HepG2 (cell line): ENCODE measurements around the gene OR13J1. TPM values are rescaled to one million over a fixed set of nuclear protein-coding genes. Genes with fewer than 3 reads are reported as not detected.
A peak's percentile ranks its signal among the peaks of the same experiment; 100 is the strongest.

ENCODE experiments used
- FOXP1 ChIP-seq, 2 experiments: fragments of 450-650 bp in 1 of 2; IDR thresholded peaks; 2 replicates each; pipeline ENCODE4 v1.6.1; 2017 to 2018; ENCODE audit warnings: antibody characterized with exemption in 1 of 2
- JARID2 ChIP-seq: sonication (generic); formaldehyde crosslinking; IDR thresholded peaks from 2 replicates; pipeline ENCODE4 v1.8.1; 2023; ENCODE audit warnings: missing genetic modification reagents, inconsistent platforms; ENCODE audit not compliant: insufficient replicate concordance
- PAX8 ChIP-seq: sonication (generic); formaldehyde crosslinking; IDR thresholded peaks from 2 replicates; pipeline ENCODE4 v1.8.0; 2022; ENCODE audit warnings: mild to moderate bottlenecking, missing genetic modification reagents, borderline replicate concordance
- PHF21A ChIP-seq: sonication (generic); formaldehyde crosslinking; IDR thresholded peaks from 2 replicates; pipeline ENCODE4 v1.5.0; 2020; ENCODE audit warnings: mild to moderate bottlenecking, missing genetic modification reagents
- POGZ ChIP-seq: sonication (generic); formaldehyde crosslinking; IDR thresholded peaks from 2 replicates; pipeline ENCODE4 v1.4.0; 2020; ENCODE audit warnings: mild to moderate bottlenecking, missing genetic modification reagents
- RELA ChIP-seq: sonication (generic); formaldehyde crosslinking; IDR thresholded peaks from 2 replicates; pipeline ENCODE4 v1.4.0; 2020; ENCODE audit warnings: missing genetic modification reagents
- ZNF816 ChIP-seq: sonication (generic); formaldehyde crosslinking; IDR thresholded peaks from 2 replicates; pipeline ENCODE4 v1.8.0; 2022; ENCODE audit warnings: missing genetic modification reagents, mild to moderate bottlenecking, borderline replicate concordance
- polyA plus RNA-seq, 8 experiments: library from polyadenylated mRNA; depleted of rRNA in 3 of 8; stranded (reverse) in 7 of 8; unstranded in 1 of 8; fragments of >200 nt; fragmentation: Illumina TruSeq in 4 of 8; extraction: Trizol in 4 of 8; gene quantifications; 2 replicates each; pipeline versions ENCODE4 v1.2.1 to v1.2.3, GENCODE V29; 2011 to 2016; ENCODE audit warnings: low read depth in 4 of 8, missing spikeins in 1 of 8, mixed read lengths in 1 of 8; ENCODE audit not compliant: insufficient read depth in 1 of 8
- total RNA-seq, 5 experiments: library from RNA; depleted of rRNA; stranded (reverse); fragments of >200 nt; fragmentation: Illumina TruSeq; extraction: Trizol; gene quantifications; 2 replicates each; pipeline ENCODE4 v1.2.3, GENCODE V29; 2016; ENCODE audit warnings: low read depth in 1 of 5
- TF ChIP-seq, protein P1 (sequence below): sonication (generic); formaldehyde crosslinking; IDR thresholded peaks from 2 replicates; pipeline ENCODE4 v1.9.0; 2021; ENCODE audit warnings: missing genetic modification reagents, borderline replicate concordance
- TF ChIP-seq, protein P2 (sequence below): sonication (generic); formaldehyde crosslinking; IDR thresholded peaks from 2 replicates; pipeline ENCODE4 v1.4.0; 2020; ENCODE audit warnings: missing genetic modification reagents, mild to moderate bottlenecking, borderline replicate concordance
- TF ChIP-seq, protein P3 (sequence below): sonication (generic); formaldehyde crosslinking; IDR thresholded peaks from 2 replicates; pipeline ENCODE4 v1.4.0; 2020; ENCODE audit warnings: missing genetic modification reagents, borderline replicate concordance
- TF ChIP-seq, protein P4 (sequence below): conservative IDR thresholded peaks from 2 replicates; pipeline ENCODE4 v1.6.1; 2018; ENCODE audit warnings: missing genetic modification reagents
- TF ChIP-seq, protein P5 (sequence below): sonication (generic); formaldehyde crosslinking; IDR thresholded peaks from 2 replicates; pipeline ENCODE4; 2020; ENCODE audit warnings: missing genetic modification reagents, mild to moderate bottlenecking, borderline replicate concordance
- TF ChIP-seq, protein P6 (sequence below): sonication (generic); formaldehyde crosslinking; IDR thresholded peaks from 2 replicates; pipeline ENCODE4 v1.4.0; 2020; ENCODE audit warnings: mild to moderate bottlenecking, low read depth, missing genetic modification reagents

OR13J1 gene
- total and polyA plus RNA-seq, 2 of the 13 experiments (the other 11 are each of a cell fraction or from before 2014, with no cell fraction given): not detected

DNA sequence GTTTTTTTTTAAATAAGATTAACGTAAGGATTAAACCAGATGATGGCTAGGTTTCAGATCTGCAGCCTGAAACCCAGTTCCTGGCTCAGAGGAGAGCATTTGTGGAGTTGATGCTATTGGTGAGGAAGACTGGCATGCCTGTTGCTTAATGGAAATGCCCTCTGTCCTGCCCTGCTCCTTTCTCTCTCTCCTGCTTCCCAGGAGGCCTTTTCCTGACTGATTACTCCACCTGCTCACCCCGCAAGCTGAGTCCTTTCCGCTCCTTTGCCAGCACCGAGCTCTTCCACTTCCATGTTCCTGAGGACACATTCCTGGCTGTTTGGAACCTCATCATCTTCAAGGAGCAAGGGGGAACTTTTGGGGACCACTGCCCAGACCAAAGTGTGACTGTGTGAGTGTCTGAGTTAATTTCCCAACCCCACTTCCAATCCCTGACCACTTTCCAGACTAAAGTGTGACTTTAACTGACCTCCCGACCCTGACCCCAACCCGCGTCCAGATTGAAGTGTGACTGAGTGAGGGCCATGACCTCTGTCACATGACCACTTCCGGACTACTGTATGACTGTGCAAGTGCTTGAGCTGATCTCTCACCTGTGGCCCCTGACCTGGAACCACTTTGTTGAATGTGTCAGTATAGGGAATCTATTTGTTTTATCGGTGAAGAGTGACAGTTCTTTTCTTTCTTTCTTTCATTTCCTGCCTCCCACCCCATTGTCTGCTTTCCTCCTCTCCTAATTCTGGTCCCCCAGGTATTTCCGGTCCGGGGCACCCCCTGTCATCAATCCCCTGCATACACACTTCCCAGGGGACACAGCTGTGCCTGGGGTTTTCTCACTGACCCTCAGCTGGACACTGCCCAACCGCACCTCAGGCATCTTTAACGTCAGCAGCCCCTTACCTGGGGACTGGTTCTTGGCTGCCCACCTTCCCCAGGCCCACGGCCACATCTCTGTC, 35.7 kb downstream of the OR13J1 start (continued):
- TF ChIP-seq, protein P1, sequence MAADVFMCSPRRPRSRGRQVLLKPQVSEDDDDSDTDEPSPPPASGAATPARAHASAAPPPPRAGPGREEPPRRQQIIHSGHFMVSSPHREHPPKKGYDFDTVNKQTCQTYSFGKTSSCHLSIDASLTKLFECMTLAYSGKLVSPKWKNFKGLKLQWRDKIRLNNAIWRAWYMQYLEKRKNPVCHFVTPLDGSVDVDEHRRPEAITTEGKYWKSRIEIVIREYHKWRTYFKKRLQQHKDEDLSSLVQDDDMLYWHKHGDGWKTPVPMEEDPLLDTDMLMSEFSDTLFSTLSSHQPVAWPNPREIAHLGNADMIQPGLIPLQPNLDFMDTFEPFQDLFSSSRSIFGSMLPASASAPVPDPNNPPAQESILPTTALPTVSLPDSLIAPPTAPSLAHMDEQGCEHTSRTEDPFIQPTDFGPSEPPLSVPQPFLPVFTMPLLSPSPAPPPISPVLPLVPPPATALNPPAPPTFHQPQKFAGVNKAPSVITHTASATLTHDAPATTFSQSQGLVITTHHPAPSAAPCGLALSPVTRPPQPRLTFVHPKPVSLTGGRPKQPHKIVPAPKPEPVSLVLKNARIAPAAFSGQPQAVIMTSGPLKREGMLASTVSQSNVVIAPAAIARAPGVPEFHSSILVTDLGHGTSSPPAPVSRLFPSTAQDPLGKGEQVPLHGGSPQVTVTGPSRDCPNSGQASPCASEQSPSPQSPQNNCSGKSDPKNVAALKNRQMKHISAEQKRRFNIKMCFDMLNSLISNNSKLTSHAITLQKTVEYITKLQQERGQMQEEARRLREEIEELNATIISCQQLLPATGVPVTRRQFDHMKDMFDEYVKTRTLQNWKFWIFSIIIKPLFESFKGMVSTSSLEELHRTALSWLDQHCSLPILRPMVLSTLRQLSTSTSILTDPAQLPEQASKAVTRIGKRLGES (CRISPR knock-in tag): no peak
- TF ChIP-seq, protein P2, sequence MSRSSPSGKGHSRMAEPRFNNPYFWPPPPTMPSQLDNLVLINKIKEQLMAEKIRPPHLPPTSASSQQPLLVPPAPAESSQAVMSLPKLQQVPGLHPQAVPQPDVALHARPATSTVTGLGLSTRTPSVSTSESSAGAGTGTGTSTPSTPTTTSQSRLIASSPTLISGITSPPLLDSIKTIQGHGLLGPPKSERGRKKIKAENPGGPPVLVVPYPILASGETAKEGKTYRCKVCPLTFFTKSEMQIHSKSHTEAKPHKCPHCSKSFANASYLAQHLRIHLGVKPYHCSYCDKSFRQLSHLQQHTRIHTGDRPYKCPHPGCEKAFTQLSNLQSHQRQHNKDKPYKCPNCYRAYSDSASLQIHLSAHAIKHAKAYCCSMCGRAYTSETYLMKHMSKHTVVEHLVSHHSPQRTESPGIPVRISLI (CRISPR knock-in tag): no peak
- TF ChIP-seq RELA: no peak
- TF ChIP-seq, protein P3, sequence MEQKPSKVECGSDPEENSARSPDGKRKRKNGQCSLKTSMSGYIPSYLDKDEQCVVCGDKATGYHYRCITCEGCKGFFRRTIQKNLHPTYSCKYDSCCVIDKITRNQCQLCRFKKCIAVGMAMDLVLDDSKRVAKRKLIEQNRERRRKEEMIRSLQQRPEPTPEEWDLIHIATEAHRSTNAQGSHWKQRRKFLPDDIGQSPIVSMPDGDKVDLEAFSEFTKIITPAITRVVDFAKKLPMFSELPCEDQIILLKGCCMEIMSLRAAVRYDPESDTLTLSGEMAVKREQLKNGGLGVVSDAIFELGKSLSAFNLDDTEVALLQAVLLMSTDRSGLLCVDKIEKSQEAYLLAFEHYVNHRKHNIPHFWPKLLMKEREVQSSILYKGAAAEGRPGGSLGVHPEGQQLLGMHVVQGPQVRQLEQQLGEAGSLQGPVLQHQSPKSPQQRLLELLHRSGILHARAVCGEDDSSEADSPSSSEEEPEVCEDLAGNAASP (CRISPR knock-in tag): peak; percentile 37; the same call in 1 of the 2 replicates
- no peak for TF ChIP-seq PAX8 (CRISPR knock-in tag)
- no peak for TF ChIP-seq JARID2 (CRISPR knock-in tag)
- TF ChIP-seq, protein P4, sequence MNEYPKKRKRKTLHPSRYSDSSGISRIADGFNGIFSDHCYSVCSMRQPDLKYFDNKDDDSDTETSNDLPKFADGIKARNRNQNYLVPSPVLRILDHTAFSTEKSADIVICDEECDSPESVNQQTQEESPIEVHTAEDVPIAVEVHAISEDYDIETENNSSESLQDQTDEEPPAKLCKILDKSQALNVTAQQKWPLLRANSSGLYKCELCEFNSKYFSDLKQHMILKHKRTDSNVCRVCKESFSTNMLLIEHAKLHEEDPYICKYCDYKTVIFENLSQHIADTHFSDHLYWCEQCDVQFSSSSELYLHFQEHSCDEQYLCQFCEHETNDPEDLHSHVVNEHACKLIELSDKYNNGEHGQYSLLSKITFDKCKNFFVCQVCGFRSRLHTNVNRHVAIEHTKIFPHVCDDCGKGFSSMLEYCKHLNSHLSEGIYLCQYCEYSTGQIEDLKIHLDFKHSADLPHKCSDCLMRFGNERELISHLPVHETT (CRISPR knock-in tag): no peak
- TF ChIP-seq, protein P5, sequence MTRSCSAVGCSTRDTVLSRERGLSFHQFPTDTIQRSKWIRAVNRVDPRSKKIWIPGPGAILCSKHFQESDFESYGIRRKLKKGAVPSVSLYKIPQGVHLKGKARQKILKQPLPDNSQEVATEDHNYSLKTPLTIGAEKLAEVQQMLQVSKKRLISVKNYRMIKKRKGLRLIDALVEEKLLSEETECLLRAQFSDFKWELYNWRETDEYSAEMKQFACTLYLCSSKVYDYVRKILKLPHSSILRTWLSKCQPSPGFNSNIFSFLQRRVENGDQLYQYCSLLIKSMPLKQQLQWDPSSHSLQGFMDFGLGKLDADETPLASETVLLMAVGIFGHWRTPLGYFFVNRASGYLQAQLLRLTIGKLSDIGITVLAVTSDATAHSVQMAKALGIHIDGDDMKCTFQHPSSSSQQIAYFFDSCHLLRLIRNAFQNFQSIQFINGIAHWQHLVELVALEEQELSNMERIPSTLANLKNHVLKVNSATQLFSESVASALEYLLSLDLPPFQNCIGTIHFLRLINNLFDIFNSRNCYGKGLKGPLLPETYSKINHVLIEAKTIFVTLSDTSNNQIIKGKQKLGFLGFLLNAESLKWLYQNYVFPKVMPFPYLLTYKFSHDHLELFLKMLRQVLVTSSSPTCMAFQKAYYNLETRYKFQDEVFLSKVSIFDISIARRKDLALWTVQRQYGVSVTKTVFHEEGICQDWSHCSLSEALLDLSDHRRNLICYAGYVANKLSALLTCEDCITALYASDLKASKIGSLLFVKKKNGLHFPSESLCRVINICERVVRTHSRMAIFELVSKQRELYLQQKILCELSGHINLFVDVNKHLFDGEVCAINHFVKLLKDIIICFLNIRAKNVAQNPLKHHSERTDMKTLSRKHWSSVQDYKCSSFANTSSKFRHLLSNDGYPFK (CRISPR knock-in tag): no peak; the same call in 1 of the 2 replicates
- no peak for TF ChIP-seq FOXP1 (IDR thresholded peaks at IDR 0.05)
- TF ChIP-seq FOXP1 (CRISPR knock-in tag; IDR thresholded peaks at IDR 0.05): 0 out of 2 replicates have a peak, but pooled peaks have one; percentile 15
- TF ChIP-seq, protein P6, sequence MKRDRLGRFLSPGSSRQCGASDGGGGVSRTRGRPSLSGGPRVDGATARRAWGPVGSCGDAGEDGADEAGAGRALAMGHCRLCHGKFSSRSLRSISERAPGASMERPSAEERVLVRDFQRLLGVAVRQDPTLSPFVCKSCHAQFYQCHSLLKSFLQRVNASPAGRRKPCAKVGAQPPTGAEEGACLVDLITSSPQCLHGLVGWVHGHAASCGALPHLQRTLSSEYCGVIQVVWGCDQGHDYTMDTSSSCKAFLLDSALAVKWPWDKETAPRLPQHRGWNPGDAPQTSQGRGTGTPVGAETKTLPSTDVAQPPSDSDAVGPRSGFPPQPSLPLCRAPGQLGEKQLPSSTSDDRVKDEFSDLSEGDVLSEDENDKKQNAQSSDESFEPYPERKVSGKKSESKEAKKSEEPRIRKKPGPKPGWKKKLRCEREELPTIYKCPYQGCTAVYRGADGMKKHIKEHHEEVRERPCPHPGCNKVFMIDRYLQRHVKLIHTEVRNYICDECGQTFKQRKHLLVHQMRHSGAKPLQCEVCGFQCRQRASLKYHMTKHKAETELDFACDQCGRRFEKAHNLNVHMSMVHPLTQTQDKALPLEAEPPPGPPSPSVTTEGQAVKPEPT: no peak
- no peak for TF ChIP-seq PHF21A
- TF ChIP-seq ZNF816 (CRISPR knock-in tag): no peak
- TF ChIP-seq POGZ (CRISPR knock-in tag): peak; percentile 56; the same call in 1 of the 2 replicates
